ENCODE data around the gene GBE1.
"Not testable (repeated sequence)": the region's sequence is repeated elsewhere in the genome, so short reads cannot be mapped to it uniquely, and the experiment has no call there.

GBE1 gene

DNA sequence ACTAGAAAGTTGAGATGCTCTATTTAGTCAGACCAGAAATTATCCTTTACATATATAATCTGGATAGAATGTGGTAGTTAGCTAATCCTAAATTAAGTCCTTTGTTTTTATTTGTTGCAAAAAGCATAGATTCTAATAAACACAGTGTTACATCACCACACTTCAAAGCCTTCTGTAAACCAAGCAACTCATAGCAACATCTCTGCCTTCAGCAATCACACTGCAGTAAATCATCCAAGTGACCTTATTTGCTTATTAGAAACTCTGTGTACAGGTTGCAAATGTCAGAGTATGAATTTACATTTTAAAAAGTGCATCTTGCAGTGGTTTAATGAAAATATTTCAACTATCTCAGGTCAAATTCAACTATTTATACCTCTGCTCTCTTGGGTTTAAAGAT, 242.5 kb downstream of the GBE1 start:
- DNase-seq: no peak

DNA sequence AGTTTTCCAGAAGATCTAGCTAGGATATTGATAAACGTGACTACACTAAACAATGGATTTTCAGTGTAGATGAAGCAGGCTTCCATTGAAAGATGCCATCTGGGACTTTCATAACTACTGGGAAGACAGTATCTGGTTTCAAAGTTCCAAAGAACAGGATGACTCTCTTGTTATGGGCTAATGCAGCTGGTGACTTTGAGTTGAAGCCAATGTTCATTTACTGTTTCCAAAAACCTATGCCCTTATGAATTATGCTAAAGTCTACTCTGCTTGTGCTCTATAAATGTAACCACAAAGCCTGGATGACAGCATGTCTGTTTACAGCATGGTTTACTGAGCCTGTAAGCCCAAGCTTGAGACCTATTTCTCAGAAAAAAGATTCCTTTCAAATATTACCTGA, 245.4 kb downstream of the GBE1 start:
- no peak for DNase-seq

DNA sequence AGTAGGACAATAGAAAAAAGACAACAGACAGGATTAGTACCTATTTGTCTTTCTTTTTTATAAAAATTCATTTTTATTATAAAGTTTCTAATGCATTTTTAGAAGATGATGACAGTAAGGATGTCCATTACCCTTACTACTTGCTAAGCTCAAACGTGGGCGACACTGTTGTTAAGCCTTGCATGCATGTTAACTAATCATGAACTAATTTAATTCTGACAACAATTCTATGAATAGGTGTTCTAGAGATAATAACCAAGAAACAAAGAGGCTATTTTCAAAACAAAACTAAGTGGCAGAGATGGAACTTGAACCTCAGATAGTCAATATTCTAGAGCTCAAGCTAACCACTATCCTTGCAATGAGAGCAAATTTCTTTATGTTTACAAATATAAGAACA, 247.9 kb downstream of the GBE1 start:
- no peak for DNase-seq

DNA sequence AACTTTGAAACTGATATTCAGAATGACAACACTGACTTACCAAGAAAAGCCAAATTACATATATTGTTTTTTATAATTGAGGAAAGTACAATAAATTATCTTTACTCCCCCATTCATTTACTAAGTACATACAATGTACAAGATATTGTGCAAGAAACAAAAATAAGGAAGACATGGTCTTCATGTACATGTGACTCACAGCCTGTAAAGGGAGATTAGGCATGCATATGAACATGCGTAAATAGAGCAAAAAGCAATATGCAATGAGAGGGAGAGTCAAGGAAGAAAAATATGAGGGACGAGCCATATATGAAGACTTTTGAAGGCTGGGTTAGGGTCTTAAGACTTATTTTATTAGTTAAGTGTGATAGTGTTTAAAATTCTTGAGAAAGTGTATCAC, 258.4 kb downstream of the GBE1 start:
- DNase-seq: no peak

DNA sequence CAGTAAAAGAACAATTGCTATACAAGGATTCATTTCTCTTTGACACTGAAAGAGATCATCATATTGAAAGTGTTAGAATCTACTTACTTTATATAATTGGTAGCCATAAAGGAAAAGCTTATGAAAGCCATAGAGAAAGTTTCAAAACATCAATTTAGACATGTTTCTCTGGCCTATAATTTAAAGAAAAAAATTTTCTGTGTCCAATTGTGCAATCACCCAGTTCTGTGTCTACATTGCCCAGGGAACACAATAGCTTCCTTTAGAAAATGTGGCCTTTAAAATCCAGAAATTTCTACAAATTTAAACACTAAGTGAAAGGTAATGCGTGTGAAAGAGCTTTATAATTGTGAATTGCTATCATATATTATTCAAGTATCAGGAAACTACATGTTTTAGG, 259.2 kb downstream of the GBE1 start:
- DNase-seq: no peak

DNA sequence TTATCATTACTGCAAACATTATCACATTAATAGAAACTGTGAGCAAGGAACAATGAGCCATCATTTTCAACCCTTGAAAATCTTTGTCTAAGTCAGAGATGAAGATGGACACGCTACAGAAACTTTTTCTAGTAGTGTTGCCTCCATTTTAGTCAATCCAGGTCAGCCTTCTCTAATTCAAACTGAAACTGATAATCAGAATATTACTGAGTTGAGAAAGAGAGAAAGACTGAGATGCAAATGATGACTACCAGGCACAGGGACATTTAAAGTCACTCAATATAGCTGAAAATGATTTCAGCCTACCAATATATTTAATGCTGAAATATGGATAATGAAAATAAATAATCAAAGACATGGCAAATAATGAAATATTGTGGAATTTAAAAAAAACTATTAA, 261.4 kb downstream of the GBE1 start:
- DNase-seq: no peak

DNA sequence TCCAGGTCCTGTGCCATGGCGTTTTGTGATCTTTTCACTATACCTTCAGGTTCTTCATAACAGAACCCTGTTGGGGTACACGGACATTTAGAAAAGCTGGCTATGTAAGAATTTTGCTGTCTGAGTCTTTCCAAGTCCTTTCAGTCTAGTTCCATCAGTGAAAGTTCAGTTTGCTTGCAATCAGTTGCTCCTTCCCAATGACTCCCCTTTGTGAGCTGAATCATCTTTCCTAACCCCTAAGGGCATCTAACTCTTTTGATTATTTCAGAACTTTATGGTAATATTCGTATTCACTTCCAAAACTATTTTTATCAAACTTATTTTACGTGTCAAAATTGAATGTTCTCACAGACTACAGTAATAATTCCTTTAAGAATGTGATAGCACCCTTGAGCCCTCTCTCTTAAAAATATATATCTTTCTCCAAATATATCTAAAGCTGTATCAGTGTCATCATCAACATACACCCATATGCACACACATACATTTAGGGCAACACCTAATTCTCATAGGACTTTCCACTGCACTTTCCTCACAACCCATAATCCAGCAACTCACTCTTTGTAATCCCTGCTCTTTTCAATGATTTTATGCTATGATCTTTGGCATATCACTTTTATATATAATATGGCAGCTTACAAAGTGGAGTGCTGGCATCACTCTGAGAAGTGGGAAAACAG, 263.7 kb downstream of the GBE1 start:
- DNase-seq: no peak

DNA sequence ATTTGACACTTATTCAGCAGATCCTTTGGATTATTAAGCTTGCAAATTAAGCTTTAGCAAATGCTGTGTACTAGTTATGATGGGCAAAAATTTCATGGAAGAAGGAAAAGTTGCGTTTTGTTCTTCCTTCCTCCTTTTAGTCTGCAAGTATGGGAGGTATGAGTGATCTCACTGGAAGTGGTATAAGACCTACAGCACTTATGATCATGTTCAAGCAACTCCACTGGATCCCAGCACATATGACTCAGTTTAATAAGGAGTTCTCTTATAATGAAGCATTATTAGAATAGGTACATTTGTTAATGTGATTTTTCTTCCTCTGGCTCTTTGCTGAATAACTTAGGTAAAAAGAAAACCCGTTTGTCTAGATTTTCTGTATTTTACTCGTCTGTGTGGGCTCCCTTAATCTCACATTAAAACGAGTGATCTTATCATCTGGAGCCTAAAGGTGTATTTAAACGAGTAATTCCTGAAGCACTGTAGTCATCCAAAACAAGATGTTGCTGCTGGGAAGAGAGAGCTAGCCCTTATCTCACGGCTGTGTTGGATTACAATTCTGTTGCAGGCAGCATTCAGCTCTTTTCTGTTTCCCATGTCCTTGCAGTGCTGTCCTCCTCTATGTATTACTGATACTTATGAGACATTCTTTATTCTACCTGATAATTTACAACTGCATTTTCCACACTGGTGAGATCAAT, 264.9 kb downstream of the GBE1 start:
- DNase-seq: no peak

DNA sequence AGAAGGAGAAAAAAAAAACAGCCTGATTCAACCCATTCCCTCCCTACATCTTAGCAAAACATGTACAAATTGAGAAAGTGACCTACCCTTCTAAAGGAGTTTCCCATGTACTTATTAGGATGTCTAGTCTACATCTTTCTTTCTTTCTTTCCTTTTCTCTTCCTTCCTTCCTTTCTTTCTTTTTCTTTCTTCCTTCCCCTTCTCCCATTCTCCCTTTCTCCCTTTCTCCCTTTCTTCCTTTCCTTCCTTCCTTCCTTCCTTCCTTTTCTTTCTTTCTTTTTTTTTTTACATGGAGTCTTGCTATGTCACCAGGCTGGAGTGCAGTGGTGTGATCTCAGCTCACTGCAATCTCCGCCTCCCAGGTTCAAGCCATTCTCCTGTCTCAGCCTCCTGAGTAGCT, 269.0 kb downstream of the GBE1 start:
- DNase-seq: not testable (repeated sequence)

DNA sequence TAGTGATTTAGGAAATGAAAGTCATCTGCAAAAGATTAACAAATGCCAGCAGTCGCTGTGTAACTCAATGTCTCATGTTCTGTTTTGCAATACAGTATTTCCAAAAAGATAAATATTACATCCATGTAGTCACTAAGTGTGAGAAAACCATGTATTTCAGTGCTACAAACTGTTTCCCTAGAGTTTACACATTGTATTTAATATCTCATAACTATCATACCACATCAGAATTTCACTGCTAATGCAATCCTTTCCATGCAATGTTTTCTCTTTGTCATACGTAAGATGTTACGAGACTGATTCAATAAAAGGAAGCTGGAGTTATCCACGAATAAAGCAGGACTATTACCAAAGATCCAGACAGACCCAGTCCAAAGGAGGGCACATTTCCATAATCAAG, 269.4 kb downstream of the GBE1 start:
- DNase-seq: no peak

DNA sequence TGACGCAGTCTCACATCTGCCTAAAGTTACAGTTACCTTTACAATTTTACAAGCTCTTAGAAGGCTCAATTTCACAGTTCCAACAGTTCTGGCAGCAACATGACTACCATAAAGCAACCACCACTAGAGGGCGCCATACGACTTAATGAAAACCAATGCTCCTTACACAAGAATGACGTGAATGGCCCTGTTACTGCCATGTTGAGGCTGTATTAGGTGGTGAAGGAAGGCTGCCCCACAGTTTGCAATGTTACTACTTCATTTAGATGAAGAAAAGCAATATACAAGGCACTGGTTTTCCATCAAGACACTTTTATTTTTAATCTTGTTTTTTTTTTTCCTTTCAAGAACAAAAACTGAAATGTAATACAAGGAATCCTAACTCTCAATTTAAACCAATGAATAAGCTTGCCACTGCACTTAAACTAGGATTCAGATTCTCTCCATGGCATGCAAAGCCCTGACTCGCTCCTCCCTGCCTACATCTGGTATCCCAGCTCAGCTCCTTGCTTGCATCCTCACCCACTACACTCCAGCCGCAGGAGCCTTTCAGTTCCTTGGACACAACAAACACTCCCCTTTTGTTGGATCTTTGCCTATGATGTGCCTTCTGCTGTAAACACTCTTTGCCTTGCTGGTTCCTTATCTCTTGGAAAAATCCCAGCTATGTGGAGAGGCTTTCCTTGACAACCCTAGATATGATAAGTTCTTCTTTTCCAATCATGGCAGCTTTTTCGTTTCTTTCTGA, 270.7 kb downstream of the GBE1 start:
- DNase-seq: peak; percentile 78

DNA sequence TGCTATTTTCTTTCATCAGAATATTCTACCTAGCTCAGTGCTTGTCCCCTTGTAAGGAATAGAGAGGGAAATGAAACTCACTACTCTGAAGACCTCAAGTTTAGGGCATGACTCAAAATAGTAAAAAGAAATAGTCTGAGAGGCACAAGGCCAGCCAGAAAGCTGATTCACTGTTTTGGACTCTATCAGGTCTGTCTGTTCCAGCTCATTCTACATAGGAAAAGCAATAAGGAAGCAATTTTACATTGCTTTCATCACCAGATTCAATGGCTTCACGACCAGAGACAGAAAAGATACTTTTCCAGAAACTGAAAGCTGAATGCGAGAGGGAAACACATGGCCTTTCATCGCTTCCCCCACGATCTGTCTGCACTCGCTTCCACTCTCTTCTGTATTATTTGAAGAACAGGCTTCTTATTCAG, 276.0 kb downstream of the GBE1 start:
- DNase-seq: peak; percentile 77

DNA sequence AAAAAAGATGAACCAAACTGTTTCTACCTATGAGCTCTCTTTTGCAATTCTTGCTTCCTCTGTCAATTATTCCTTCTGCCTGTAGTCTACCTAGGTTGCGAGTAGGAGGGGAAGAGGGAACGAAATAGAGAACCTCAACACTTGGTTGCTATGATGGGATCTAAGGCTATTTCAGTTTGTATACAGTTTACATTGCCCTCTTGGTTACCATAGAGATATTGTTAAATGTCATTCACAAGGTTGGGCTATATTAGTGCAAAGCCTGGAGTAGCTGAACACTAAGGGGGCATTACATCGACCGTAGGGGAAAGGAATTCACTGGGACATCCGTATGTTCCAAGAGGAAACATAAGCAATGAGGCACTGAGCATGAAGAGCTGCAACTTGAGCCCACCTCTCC, 276.9 kb downstream of the GBE1 start:
- DNase-seq: no peak

DNA sequence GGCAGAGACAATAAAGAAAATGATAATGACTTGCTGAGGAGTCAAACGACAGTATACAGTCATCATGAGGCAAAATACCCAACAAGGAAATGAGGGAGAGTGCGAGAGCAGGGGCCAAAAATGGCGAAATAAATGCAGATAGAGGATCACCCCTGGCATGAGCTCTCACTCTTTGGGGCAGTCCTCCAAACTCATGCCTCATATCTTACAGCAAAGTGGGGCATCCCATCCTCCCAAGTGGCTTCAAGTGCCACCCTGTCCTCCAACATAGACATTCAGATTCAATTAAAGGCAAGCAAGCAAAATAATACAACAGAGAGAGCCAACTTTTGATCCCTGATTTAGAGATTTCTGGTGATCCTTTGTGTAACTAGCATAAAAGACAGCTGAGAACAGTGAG, 278.4 kb downstream of the GBE1 start:
- no peak for DNase-seq

DNA sequence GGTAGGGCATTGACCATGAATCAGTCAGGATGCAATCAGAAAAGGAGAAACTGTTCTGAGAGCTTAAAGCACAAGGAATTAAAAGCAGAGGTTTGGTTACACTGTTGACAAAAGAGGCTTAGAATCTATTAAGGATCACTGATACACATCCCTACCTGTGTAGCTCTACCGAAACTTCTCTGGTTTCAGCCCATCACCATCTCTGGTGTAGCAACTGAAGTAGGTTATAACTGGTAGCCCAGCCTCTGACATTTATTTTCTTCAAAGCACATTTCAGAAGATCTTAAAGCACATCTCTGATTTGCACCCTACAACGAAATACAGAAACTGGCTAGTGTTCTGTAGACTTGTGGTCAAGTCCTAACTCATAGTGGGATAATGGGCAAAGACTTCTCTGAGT, 283.7 kb downstream of the GBE1 start:
- no peak for DNase-seq

DNA sequence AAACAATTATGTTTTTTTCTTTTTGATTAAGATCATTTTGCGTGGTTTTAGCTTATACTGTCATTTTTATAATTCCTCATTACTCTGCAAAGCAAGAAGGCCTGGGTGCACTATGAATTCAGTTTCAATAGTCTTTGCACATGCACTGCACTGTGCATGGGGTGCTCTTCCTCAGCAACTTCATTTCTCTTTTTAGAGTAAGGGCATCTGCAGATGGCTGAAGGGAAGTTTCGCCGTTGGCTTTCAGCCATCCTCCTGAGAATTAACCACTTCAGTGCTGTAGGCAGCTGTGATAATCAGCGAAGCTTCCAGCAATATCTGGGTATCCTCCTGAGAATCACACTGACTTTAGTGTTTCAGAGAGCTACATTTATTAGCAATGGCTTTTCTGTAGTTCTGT, 284.8 kb downstream of the GBE1 start:
- no peak for DNase-seq

DNA sequence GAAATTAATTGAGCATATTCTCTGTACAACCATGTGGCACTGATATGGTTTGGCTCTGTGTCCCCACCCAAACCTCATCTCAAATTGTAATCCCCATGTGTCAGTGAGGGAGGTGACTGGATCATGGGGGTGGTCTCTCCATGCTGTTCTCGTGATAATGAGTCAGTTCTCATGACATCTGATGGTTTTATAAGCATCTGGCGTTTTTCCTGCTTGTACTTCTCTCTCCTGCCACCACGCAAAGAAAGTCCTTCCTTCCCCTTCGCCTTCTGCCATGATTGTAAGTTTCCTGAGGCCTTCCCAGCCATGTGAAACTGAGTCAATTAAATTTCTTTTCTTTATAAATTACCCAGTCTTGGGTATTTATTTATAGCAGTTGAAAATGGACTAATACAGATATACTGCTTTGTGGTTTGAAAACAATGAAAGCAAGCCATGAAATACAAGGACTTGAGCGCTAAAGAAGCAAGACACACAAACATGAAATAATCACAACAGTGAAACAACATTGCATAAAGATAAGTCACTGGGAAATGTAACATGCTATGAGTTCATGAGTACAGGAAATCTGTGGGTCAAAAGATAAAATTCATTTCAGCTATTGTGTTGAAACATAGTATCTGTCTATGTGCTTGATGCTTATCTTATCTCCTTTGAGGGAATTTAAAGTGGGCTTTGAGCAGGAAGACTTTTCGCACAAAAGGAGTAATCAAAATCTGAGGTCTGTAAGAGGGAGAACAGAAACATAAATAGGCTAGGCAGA, 288.7 kb downstream of the GBE1 start:
- DNase-seq: no peak

DNA sequence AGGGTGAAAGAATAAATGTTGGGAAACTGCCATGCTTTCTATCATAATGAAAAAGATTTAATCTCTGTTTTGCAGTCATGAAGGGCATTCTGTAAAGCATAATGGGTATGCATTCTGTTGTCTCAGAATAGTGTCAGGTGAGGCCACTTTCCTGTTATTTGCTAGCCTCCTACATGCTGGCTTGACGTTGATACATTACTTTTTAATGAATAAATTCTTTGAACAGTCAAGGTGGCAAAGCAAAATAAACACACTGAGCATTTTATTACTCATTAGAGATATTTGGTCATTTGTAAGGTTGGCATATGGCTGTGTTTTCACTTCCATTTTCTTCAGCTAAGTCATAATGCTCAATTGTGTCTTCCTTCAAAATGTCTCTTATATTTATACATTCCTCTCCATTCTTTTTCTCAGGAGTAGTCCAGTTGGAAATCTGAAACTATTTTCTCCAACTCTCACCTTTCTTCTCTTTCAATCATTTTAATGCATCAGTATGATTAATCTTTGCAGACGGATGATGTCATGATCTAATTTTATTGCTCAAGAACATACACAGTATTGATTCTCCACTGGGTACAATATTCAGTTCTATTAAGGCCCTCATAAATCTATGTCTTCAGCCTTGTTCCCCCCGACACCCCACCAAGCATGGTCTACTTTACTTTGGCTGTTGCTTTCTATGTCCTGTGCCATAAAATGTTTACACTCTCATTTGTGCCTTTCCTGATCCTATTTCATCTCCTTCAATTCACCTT, 290.7 kb downstream of the GBE1 start:
- DNase-seq: no peak

DNA sequence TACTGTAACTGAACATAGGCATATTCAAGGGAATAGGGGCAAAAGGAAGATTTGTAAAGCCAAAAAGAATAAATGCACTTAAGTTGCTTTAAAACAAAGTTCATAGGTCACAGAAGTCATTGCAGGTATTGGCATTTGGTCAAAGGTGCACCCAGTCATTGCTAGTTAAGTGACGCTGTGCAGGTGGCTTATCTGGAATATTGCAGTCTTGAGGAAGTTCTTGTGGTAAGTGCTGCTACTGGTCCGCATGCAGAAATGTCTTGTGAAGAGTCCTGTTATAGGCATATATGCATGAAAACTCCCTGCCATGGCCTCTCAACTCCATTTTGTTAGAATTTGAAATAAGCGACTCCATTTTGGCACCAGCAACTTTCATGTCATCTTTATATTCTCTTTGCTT, 293.1 kb downstream of the GBE1 start:
- DNase-seq: no peak

DNA sequence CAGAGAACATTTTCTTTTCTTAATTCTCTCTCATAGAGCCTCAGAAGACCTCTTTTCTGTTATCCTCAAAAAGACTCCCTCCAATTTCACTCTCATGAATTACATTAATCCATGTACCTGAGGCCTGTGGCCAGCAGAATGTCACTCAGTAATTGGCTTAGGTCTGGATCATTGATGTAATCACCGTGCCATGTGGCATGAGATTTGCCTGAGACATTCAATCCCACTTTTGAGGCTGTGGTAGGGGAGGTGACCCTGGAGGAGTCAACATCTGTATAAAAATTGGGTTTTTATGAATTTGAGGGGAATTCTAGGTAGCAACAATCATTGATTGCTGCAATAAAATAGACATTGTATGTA, 295.3 kb downstream of the GBE1 start:
- no peak for DNase-seq

DNA sequence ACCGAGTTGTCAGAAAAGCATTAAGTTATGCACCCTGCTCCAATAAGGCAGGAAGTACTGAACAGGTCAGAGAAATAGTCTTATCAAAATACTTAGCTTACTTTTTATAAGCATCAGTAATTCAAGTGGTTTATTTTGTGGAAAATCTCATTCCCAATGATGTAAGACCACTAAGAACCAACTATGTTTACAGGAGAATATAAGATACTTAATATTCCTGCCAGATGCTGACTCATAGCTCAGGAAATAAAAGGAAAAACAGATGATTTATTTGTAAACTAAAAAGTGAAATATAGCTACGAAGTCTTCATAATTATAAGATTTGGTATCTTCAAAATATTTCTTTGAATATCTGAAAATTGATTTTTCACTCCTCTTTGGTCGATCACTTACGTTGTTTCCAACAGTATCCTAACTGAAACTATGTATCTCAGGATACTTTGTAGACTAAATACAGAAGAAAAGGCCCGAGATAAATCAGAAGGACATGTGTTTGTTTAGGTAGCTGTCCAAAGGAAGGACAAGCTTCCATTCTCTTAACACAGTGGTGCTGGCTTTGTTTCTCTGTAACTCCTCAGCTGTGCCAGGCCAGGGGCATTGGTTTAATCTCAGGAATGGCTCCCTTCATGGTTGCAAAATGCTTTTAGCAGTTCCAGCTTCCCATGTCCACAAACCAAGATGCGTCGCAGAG, 295.8 kb downstream of the GBE1 start:
- DNase-seq: no peak

DNA sequence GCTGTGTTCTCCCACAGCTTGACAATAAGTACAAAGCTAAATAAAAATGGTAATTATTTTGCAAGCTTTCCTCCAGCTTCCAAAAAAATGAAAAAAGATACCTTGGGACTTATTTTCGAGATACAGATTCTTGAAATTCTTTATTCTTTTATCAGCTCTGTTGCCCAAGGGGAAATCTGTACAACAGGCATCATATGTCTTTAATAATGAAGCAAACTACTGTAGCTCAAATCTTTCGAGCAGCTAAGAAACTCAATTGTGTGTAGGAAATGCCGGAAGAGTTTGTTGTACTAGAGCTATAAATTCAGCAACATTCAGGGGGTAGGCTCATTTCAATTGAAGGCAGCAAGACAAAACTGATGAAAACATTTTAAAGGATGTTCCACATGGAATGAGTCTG, 297.7 kb downstream of the GBE1 start:
- DNase-seq: peak; percentile 43

All from EL (cell line).